NB4 (cell line): Measurements from ENCODE around the gene APCDD1L.

Experiments
- DNase-seq: peaks from one replicate; pipeline ENCODE4 v3.0.0; 2010; ENCODE audit warnings: low read depth
- H3K4me3 ChIP-seq: one replicate; pipeline ENCODE4 v1.5.1; 2011; ENCODE audit warnings: mild to moderate bottlenecking, low read depth, low read length, moderate library complexity
- CTCF ChIP-seq: IDR thresholded peaks from one replicate; pipeline ENCODE4 v1.5.1; 2012; ENCODE audit warnings: low read depth, low read length
- MAX ChIP-seq: IDR thresholded peaks from 2 replicates; pipeline ENCODE4 v1.6.1; 2011; ENCODE audit warnings: low read depth, low read length
- MYC ChIP-seq: IDR thresholded peaks from 2 replicates; pipeline ENCODE4 v1.6.1; 2011; ENCODE audit warnings: low read depth, low read length
- POLR2A ChIP-seq: IDR thresholded peaks from 2 replicates; pipeline ENCODE4 v1.6.1; 2011; ENCODE audit warnings: mild to moderate bottlenecking; ENCODE audit not compliant: insufficient read length; ENCODE audit errors: extremely low read depth

The APCDD1L gene

GRCh38 chr20:58458342-58459057 lies 56.7 kb downstream of the APCDD1L start:
- TF ChIP-seq POLR2A (no peak), MAX (no peak), MYC (no peak), CTCF (no peak)
- peak; percentile 77 for DNase-seq
- H3K4me3 ChIP-seq, result no peak overlapping the region

- TF ChIP-seq CTCF (no peak), MYC (no peak), POLR2A (no peak), MAX (no peak)
- DNase-seq, result no peak
- H3K4me3 ChIP-seq, result no peak overlapping the region
Observed at GRCh38 chr20:58457083-58457695, 58.0 kb downstream of the APCDD1L start.

- no peak for DNase-seq
- TF ChIP-seq POLR2A (no peak), MYC (no peak), CTCF (no peak), MAX (no peak)
- H3K4me3 ChIP-seq, result no peak overlapping the region
Observed at GRCh38 chr20:58454460-58454859, 60.7 kb downstream of the APCDD1L start.

- no peak for DNase-seq
- TF ChIP-seq CTCF (no peak), MAX (no peak), POLR2A (no peak), MYC (no peak)
Observed at GRCh38 chr20:58453391-58453790, 61.8 kb downstream of the APCDD1L start.

GRCh38 chr20:58452667-58453255 lies 62.4 kb downstream of the APCDD1L start:
- no peak overlapping the region for H3K4me3 ChIP-seq
- no peak for DNase-seq
- TF ChIP-seq POLR2A (no peak), CTCF (no peak), MYC (no peak), MAX (no peak)

More at GRCh38 chr20:58453391-58453790, 61.8 kb downstream of the APCDD1L start:
- H3K4me3 ChIP-seq, result no peak overlapping the region
